GM23338 (cell line): ENCODE measurements around the gene ANKRD44. TPM values are rescaled to one million over a fixed set of nuclear protein-coding genes. Genes with fewer than 3 reads are reported as not detected.

Experiments
- ATAC-seq: fragments of 200-7000 bp; cut with Tn5 transposase; 3 replicates; pipeline ENCODE4 v1.9.1; 2020
- DNase-seq: peaks from one replicate; pipeline ENCODE4 v3.0.0-alpha.2; 2015; ENCODE audit warnings: low spot score
- H2AFZ ChIP-seq: fragments of 200-600 bp; sonication (generic); 2 replicates; pipeline ENCODE4 v1.8.0; 2016; ENCODE audit warnings: antibody characterized with exemption, mild to moderate bottlenecking, moderate library complexity
- H3F3A ChIP-seq: fragments of 200-600 bp; sonication (generic); replicated peaks from 2 replicates; pipeline ENCODE4 v1.8.0; 2017; ENCODE audit warnings: antibody characterized with exemption, mixed run types, low read depth
- H3K27ac ChIP-seq: fragments of 200-600 bp; sonication (generic); 2 replicates; pipeline ENCODE4 v1.6.1; 2016; ENCODE audit warnings: low read depth
- H3K27me3 ChIP-seq: fragments of 200-600 bp; sonication (generic); 2 replicates; pipeline ENCODE4 v1.8.0; 2016; ENCODE audit warnings: mild to moderate bottlenecking, mixed run types, moderate library complexity; ENCODE audit not compliant: insufficient read depth
- H3K36me3 ChIP-seq: fragments of 200-600 bp; sonication (generic); 2 replicates; pipeline ENCODE4 v1.8.0; 2016; ENCODE audit warnings: mild to moderate bottlenecking; ENCODE audit not compliant: insufficient read depth
- H3K4me1 ChIP-seq: fragments of 200-600 bp; sonication (generic); 2 replicates; pipeline ENCODE4 v1.8.0; 2016; ENCODE audit warnings: mild to moderate bottlenecking, moderate library complexity; ENCODE audit not compliant: insufficient read depth
- H3K4me2 ChIP-seq: fragments of 200-600 bp; sonication (generic); 2 replicates; pipeline ENCODE4 v1.7.1; 2017; ENCODE audit warnings: mixed run types
- H3K4me3 ChIP-seq: fragments of 200-600 bp; sonication (generic); 2 replicates; pipeline ENCODE4 v1.6.1; 2016; ENCODE audit warnings: mixed run types
- H3K79me2 ChIP-seq: fragments of 200-600 bp; sonication (generic); replicated peaks from 2 replicates; pipeline ENCODE4 v1.8.0; 2017; ENCODE audit warnings: mild to moderate bottlenecking; ENCODE audit not compliant: insufficient read depth
- H3K9me2 ChIP-seq: fragments of 200-600 bp; sonication (generic); 2 replicates; pipeline ENCODE4 v1.8.0; 2017; ENCODE audit not compliant: insufficient read depth
- H4K20me1 ChIP-seq: fragments of 200-600 bp; sonication (generic); replicated peaks from 2 replicates; pipeline ENCODE4 v1.8.0; 2017; ENCODE audit warnings: mild to moderate bottlenecking; ENCODE audit not compliant: insufficient read depth
- H3K27ac Mint-ChIP-seq: 2 replicates; pipeline ENCODE4 v1.8.0; 2020; ENCODE audit warnings: inconsistent platforms, mild to moderate bottlenecking, moderate library complexity, mixed read lengths
- H3K27me3 Mint-ChIP-seq: 3 replicates; pipeline ENCODE4 v1.8.0; 2022; ENCODE audit warnings: low read depth, mild to moderate bottlenecking, moderate library complexity, mixed read lengths, inconsistent platforms; ENCODE audit not compliant: insufficient read depth, poor library complexity
- H3K36me3 Mint-ChIP-seq: 3 replicates; pipeline ENCODE4 v1.8.0; 2021; ENCODE audit warnings: low read depth, mild to moderate bottlenecking, inconsistent platforms, moderate library complexity, mixed read lengths
- H3K4me1 Mint-ChIP-seq: 3 replicates; pipeline ENCODE4 v1.8.0; 2020; ENCODE audit warnings: mild to moderate bottlenecking, inconsistent platforms, mixed read lengths
- H3K4me3 Mint-ChIP-seq: 3 replicates; pipeline ENCODE4 v1.8.0; 2021; ENCODE audit warnings: moderate library complexity, mild to moderate bottlenecking, inconsistent platforms, mixed read lengths
- H3K9me3 Mint-ChIP-seq: 3 replicates; pipeline ENCODE4 v1.8.0; 2020; ENCODE audit warnings: moderate library complexity, mild to moderate bottlenecking, inconsistent platforms, mixed read lengths
- CTCF ChIP-seq, 2 experiments: fragments of 200-600 bp in 1 of 2; sonication (generic) in 1 of 2; conservative IDR thresholded peaks; 2 replicates each; pipeline versions ENCODE4 v1.5.1 to v1.6.1; 2016 to 2017; ENCODE audit warnings: antibody characterized with exemption in 2 of 2, low read depth in 2 of 2, mild to moderate bottlenecking in 2 of 2, moderate library complexity in 1 of 2
- ETS1 ChIP-seq: IDR thresholded peaks from 2 replicates; pipeline ENCODE4 v1.6.1; 2016; ENCODE audit warnings: antibody characterized with exemption
- EZH2 ChIP-seq: fragments of 200-600 bp; sonication (generic); IDR thresholded peaks from one replicate; pipeline ENCODE4 v1.8.0; 2017; ENCODE audit warnings: antibody characterized with exemption, mild to moderate bottlenecking, low read depth; ENCODE audit not compliant: unreplicated experiment
- JUNB ChIP-seq: IDR thresholded peaks from one replicate; pipeline ENCODE4 v1.6.1; 2016; ENCODE audit warnings: antibody characterized with exemption; ENCODE audit not compliant: unreplicated experiment
- NANOG ChIP-seq: IDR thresholded peaks from 2 replicates; pipeline ENCODE4 v1.6.1; 2016; ENCODE audit warnings: antibody characterized with exemption, borderline replicate concordance
- POLR2AphosphoS5 ChIP-seq: IDR thresholded peaks from 2 replicates; pipeline ENCODE4 v1.6.1; 2016; ENCODE audit warnings: antibody characterized with exemption, low read depth
- REST ChIP-seq: IDR thresholded peaks from one replicate; pipeline ENCODE4 v1.6.1; 2018; ENCODE audit warnings: antibody characterized with exemption; ENCODE audit not compliant: unreplicated experiment
- ZNF331 ChIP-seq: fragments of 250-450 bp; sonication (Bioruptor Pico); IDR thresholded peaks from 2 replicates; pipeline ENCODE4 v1.5.0; 2020; ENCODE audit warnings: low read depth, mild to moderate bottlenecking, moderate library complexity
- ZNF462 ChIP-seq: fragments of 250-450 bp; sonication (Bioruptor Pico); IDR thresholded peaks from 2 replicates; pipeline ENCODE4 v1.5.0; 2020; ENCODE audit warnings: mild to moderate bottlenecking, moderate library complexity
- polyA plus RNA-seq: library from polyadenylated mRNA; unstranded; fragments of >200 nt; fragmentation: Nextera tagmentation; extraction: Ambion mirVana; gene quantifications from 2 replicates; pipeline ENCODE4 v1.2.1, GENCODE V29; 2016
- total RNA-seq: library from RNA; depleted of rRNA; stranded (reverse); fragments of >200 nt; shearing (Covaris generic); gene quantifications from 2 replicates; pipeline ENCODE4 v1.2.3, GENCODE V29; 2014

ANKRD44 gene
- total and polyA plus RNA-seq, 2 experiments from 2014 or later, result 0.44 to 0.56 TPM

GRCh38 chr2:197176522-197176921 lies 134.1 kb downstream of the ANKRD44 start (continued):
- TF ChIP-seq JUNB, result no peak
- no peak for TF ChIP-seq REST
- no peak for TF ChIP-seq NANOG
- TF ChIP-seq CTCF (conservative IDR thresholded peaks at IDR 0.05; ENCODE audit: low read depth in 2 of 2), result no peak
- TF ChIP-seq ZNF331 (CRISPR knock-in tag), result no peak

GRCh38 chr2:197174539-197175094 lies 136.0 kb downstream of the ANKRD44 start:
- H3K27ac ChIP-seq, result no peak overlapping the region
- no peaks in the 10 kb centered on the region for H3F3A ChIP-seq
- Mint-ChIP-seq H3K9me3 (no peaks in the 10 kb centered on the region), H3K27ac (no peak overlapping the region), H3K27me3 (no peaks in the 10 kb centered on the region), H3K4me3 (no peak overlapping the region), H3K36me3 (no peaks in the 10 kb centered on the region), H3K4me1 (no peaks in the 10 kb centered on the region)
- no peaks in the 10 kb centered on the region for H3K9me2 ChIP-seq
- no peaks in the 10 kb centered on the region for H3K27me3 ChIP-seq
- H3K4me1 ChIP-seq, result no peaks in the 10 kb centered on the region
- no peak for DNase-seq
- H4K20me1 ChIP-seq, result no peaks in the 10 kb centered on the region
- no peak overlapping the region for H3K4me3 ChIP-seq
- no peaks in the 10 kb centered on the region for H3K79me2 ChIP-seq
- H3K36me3 ChIP-seq, result no peaks in the 10 kb centered on the region
- no peak overlapping the region for H2AFZ ChIP-seq
- ATAC-seq, result no peak
- no peak overlapping the region for H3K4me2 ChIP-seq
- TF ChIP-seq POLR2AphosphoS5 (no peak), ETS1 (no peak), ZNF331 (CRISPR knock-in tag) (no peak), ZNF462 (CRISPR knock-in tag) (no peak), CTCF (conservative IDR thresholded peaks at IDR 0.05; ENCODE audit: low read depth in 2 of 2) (no peak), EZH2 (no peak)
